CD1c-positive myeloid dendritic cell (primary cell): ENCODE results near the gene OSTM1.
A peak's percentile ranks its signal among the peaks of the same experiment; 100 is the strongest.
"Not testable (repeated sequence)": the region's sequence is repeated elsewhere in the genome, so short reads cannot be mapped to it uniquely, and the experiment has no call there.

ENCODE experiments used
- DNase-seq: peaks from one replicate; pipeline ENCODE4 v3.0.0-alpha.2; 2016; ENCODE audit errors: extremely low spot score

Gene OSTM1

GRCh38 chr6:108020472-108021116, 53.9 kb downstream of the OSTM1 start:
- DNase-seq: no peak

GRCh38 chr6:108016283-108016682, 58.3 kb downstream of the OSTM1 start:
- DNase-seq: not testable (repeated sequence)

GRCh38 chr6:108013787-108014439, 60.6 kb downstream of the OSTM1 start:
- no peak for DNase-seq

- DNase-seq: no peak
Observed at GRCh38 chr6:108009894-108010293, 64.6 kb downstream of the OSTM1 start.

GRCh38 chr6:108009258-108009657, 65.3 kb downstream of the OSTM1 start:
- DNase-seq: not testable (repeated sequence)

- no peak for DNase-seq
Observed at GRCh38 chr6:108008363-108008762, 66.2 kb downstream of the OSTM1 start.

- no peak for DNase-seq
Observed at GRCh38 chr6:108005961-108006360, 68.6 kb downstream of the OSTM1 start.

- DNase-seq: no peak
Observed at GRCh38 chr6:108004861-108005260, 69.7 kb downstream of the OSTM1 start.

GRCh38 chr6:108002365-108003221, 71.9 kb downstream of the OSTM1 start:
- DNase-seq: peak; percentile 1

- DNase-seq: no peak
Observed at GRCh38 chr6:108001696-108002231, 72.8 kb downstream of the OSTM1 start.

GRCh38 chr6:108000259-108000658, 74.3 kb downstream of the OSTM1 start:
- DNase-seq: not testable (repeated sequence)

GRCh38 chr6:107999341-107999740, 75.2 kb downstream of the OSTM1 start:
- DNase-seq: no peak

- DNase-seq: no peak
Observed at GRCh38 chr6:107991772-107992550, 82.6 kb downstream of the OSTM1 start.
